ENCODE data around the gene NLRP9. TPM values are rescaled to one million over a fixed set of nuclear protein-coding genes. Genes with fewer than 3 reads are reported as not detected.
A peak's percentile ranks its signal among the peaks of the same experiment; 100 is the strongest.

NLRP9 gene
- total and polyA plus RNA-seq, 12 donors = not detected

- ATAC-seq (no peak), DNase-seq (no peak)
- Histone ChIP-seq H3K4me1 (peaks cover 13 to 66% (median 55%) of the 10 kb centered on the region in 9 donors), H3K9me3 (no peaks in the 10 kb centered on the region), H3K4me3 (no peak overlapping the region), H3K27ac (peak overlapping the region in 1 of 10 donors; percentile 96), H3K36me3 (peaks cover 0 to 76% (median 34%) of the 10 kb centered on the region in 9 donors), H3K27me3 (no peaks in the 10 kb centered on the region)
- TF ChIP-seq CTCF (IDR thresholded peaks at IDR 0.05) = no peak
- intact Hi-C loops (cut with DNase I) = no loop called here
- 88% methylated on average over 24 of the region's 24 CpGs for WGBS, 2 donors
Measured at GRCh38 chr19:55679343-55680257, 58.6 kb downstream of the NLRP9 start.

- H3K27me3 ChIP-seq = no peaks in the 10 kb centered on the region
- 82 to 87% methylated on average over 21 of the region's 21 CpGs for WGBS, 2 donors
- peak overlapping the region in 2 of 10 donors; percentile 72 to 87 for H3K4me3 ChIP-seq
- H3K36me3 ChIP-seq = peaks cover 0 to 70% (median 30%) of the 10 kb centered on the region in 9 donors
- intact Hi-C loops (cut with DNase I) = no loop called here
- H3K27ac ChIP-seq = peak overlapping the region in 6 of 10 donors; percentile 37 to 97 (median 46)
- TF ChIP-seq CTCF (IDR thresholded peaks at IDR 0.05) = no peak
- no peak for ATAC-seq
- peak in 1 of 2 donors; percentile 29 for DNase-seq
- no peaks in the 10 kb centered on the region for H3K9me3 ChIP-seq
- peaks cover 13 to 77% (median 56%) of the 10 kb centered on the region in 9 donors for H3K4me1 ChIP-seq
Measured at GRCh38 chr19:55678121-55678671, 60.0 kb downstream of the NLRP9 start.

- Histone ChIP-seq H3K4me3 (peak overlapping the region in 5 of 10 donors; percentile 7 to 93 (median 80)), H3K36me3 (peaks cover 0 to 70% (median 29%) of the 10 kb centered on the region in 9 donors), H3K9me3 (no peaks in the 10 kb centered on the region), H3K4me1 (peaks cover 13 to 78% (median 56%) of the 10 kb centered on the region in 9 donors), H3K27ac (peak overlapping the region in 8 of 10 donors; percentile 19 to 97 (median 46)), H3K27me3 (no peaks in the 10 kb centered on the region)
- intact Hi-C loops (cut with DNase I) = no loop called here
- WGBS, 2 donors = 31 to 35% methylated on average over 6 of the region's 6 CpGs
- ATAC-seq = no peak
- DNase-seq = no peak
- TF ChIP-seq CTCF (IDR thresholded peaks at IDR 0.05) = no peak
Measured at GRCh38 chr19:55677572-55678028, 60.6 kb downstream of the NLRP9 start.

GRCh38 chr19:55676889-55677505 is 61.2 kb downstream of the NLRP9 start:
- peak overlapping the region in 9 of 10 donors; percentile 19 to 97 (median 56) for H3K27ac ChIP-seq
- intact Hi-C loops (cut with DNase I) = no loop called here
- 66 to 69% methylated on average over 7 of the region's 7 CpGs for WGBS, 2 donors
- no peak for DNase-seq
- no peak for TF ChIP-seq CTCF (IDR thresholded peaks at IDR 0.05)
- H3K36me3 ChIP-seq = peaks cover 0 to 70% (median 26%) of the 10 kb centered on the region in 9 donors
- no peaks in the 10 kb centered on the region for H3K9me3 ChIP-seq
- H3K4me1 ChIP-seq = peaks cover 13 to 78% (median 56%) of the 10 kb centered on the region in 9 donors
- H3K4me3 ChIP-seq = peak overlapping the region in 8 of 10 donors; percentile 15 to 93 (median 79)
- ATAC-seq = no peak
- H3K27me3 ChIP-seq = no peaks in the 10 kb centered on the region
